ENCODE data around the gene CTNND1.
"Not testable (repeated sequence)": the region's sequence is repeated elsewhere in the genome, so short reads cannot be mapped to it uniquely, and the experiment has no call there.

The CTNND1 gene

DNA sequence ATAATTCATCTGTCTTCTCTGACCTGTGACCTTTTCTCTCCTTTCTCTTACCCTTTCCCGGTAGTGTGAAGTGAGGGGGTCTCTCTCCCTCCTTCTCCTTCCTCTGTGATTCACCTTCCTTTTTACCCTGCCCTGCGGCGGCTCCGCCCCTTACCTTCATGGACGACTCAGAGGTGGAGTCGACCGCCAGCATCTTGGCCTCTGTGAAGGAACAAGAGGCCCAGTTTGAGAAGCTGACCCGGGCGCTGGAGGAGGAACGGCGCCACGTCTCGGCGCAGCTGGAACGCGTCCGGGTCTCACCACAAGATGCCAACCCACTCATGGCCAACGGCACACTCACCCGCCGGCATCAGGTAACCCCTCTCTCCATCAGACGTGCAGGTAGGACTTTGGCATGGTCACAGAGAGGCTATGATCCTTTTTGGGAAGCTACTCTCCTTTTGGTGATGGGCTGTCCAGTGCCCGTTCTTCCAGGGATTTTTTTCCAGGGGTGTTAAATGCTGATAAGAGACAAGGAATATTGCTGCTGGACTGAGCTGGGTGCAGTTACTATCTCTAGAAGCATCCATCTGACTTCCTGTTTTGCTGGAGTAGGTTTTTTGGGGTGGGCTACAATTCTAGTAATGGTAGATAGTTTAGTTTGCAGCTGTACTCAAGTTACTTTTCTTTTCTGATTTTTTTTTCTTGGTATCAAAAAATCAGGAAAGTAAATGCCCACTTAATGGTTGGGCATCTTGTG is 29.9 kb downstream of the CTNND1 start:
- DNase-seq (ENCODE audit: low read depth in 2 of 2): no peak

DNA sequence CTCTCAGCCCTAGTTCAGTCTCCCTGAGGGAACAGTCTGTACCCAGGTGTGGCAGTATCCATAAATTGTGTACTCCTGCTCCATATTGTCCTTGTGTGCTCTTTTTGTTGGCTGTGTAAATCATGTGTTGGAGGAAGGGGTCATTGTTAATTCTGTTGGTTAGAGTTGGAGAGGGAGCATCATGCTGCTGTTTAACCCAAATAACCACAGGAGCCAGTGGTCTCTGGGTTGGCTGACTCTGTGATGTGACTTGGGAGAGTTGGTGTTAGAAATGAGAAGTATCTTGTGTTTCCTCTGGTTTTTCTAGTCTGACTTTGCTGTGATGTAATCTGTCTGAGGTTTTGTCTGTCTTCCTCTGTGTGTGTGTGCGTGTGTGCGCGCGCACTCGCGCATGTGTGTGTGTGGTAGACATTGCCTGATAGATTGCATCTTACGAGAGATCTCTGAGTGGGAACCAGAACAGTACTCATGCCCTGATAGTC is 30.5 kb downstream of the CTNND1 start:
- DNase-seq (ENCODE audit: low read depth in 2 of 2): peak; percentile 79 to 80

DNA sequence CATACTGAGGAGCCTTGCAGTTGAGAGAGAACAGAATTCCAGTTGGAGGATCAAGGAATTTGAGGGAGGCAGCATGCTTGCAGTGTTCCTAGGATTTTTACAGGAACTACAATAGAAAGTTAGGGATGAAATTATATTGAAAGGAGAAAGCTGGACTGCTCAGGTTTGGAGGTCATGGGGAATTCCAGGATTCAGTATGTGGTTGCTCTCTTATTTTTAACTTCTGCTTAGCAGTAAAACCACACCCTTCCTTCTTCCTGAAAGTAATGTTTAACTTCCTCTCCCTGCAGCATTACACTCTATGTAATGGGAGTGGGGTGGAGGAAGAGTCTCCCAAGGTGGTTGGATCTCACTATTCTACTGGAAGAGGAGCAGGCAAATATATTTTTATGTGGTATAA is 31.3 kb downstream of the CTNND1 start:
- DNase-seq (ENCODE audit: low read depth in 2 of 2): no peak

DNA sequence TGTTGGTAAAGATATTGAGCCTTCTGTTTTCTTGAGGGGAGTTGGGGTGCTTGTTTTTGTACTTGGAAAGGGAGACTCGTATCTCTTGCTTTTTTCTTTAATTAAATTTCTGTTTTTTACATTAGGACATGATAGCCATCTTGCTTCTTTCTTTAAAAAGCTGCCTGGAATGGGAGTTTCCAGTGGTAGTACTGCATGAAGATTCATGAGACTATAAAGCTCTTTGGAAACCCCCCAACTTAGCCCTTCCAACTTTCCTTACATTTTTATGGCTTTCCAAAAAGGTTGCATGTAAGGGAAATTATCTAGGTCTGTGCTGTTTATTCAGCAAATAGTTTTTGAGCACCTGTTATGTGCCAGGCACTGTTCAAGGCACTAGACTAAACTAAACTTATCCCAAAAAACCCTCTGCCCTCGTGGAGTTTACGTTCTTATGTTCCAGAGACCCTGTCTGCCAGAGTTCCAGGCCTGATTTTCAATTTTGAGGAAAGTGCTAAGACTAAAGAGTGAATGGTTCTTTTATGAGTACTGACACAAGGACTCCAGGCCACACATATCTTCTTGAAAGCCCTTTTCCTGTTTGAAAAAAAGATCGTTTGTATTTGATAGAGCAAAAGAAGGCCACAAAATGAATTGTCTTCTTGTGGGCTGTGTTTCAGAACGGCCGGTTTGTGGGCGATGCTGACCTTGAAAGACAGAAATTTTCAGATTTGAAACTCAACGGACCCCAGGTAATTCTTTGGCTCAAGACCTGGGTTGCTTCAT is 31.9 kb downstream of the CTNND1 start:
- no peak for DNase-seq (ENCODE audit: low read depth in 2 of 2)

DNA sequence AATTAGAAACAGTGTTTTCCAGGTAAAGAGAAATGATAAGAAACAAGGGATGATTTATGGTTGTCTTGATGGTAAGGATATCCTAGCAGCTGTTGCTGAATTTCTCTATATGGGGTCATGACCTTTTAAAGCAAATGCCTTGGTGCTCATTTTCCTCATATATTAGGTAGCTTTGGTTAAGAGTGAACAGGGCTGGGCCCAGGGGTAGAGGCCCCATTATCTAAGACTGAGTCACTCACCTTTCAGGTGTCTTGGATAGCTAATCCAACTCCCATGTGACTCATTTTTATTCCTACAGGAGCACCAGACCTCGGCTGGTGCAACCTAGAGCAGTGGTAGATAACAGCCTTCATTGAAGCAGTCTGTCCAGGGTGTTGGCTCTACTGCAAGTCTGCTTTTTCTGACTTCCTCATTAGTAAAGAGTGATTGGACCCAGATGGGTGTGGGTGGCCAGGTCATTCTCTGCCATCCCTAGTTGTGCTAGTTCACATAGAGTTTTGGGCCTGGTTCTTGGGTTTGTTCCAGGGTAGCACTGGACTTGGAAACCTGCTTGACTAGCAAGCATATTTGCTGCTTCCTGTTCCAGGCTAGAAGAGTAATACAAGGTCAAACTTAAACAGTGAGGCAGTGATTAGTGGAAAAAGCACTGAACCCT is 37.4 kb downstream of the CTNND1 start:
- no peak for DNase-seq (ENCODE audit: low read depth in 2 of 2)

DNA sequence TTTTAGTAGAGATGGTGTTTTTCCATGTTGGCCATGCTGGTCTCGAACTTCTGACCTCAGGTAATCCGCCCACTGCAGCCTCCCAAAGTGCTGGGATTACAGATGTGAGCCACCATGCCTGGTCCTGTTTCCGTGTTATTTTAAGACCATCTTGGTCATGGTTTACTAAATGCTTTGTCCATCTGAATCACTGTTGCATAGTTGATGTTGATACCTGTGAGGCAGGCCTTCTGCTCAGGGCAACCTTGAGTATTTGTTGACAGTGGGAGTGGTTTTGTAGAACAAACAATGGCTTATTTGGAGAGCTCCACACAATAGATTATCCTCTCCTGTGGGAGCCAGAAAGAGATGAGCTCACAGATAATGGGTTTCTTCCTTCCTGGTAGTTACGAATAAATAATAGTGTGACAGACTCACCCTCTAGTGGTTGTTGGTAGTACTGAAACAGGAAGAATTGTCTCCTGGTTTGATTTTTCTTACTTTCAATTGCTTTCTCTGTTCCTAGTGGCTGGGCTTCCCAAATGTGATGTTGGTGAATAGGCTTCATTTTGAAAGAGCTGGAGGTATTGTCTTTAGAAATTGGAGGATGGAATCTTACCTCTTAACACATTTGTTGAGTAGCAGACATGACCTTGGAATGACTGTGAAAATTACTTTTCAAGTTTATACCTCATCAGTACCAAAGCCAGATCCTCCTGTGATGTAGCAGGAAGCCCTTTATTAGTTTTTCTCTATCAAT is 39.0 kb downstream of the CTNND1 start:
- DNase-seq (ENCODE audit: low read depth in 2 of 2): no peak

DNA sequence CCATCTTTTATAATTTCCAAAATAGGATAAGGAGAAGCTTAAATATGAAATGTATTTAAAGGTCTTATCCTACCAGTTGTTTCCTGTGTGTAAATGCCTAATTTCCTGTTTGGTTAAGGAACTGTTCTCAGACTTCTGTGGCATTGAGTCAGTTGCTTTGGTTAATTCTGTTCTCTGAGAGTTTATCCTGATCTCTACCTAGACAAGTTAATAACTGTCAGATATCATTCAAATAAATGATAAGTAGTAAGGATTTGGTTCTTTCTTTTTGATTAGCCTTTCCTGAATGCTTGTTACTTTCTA is 39.5 kb downstream of the CTNND1 start:
- no peak for DNase-seq (ENCODE audit: low read depth in 2 of 2)

DNA sequence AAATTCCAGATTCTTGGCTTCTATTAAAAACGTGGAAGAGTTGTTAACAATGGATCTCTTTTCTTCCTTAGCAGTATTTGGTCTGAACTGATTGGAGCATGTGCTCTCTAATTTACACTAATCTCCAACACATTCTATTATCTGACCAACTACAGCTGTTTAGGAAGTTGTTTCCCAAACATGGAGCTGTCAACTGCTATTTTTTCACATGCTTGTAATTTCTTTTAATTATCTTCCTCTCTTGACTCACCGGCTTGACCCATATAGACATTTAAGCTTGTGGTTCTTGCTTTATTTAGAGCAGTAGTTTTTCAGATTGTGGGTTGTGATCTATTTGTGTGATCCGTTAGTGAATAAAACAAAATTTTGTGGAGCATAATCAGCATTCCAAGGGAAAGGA is 40.8 kb downstream of the CTNND1 start:
- no peak for DNase-seq (ENCODE audit: low read depth in 2 of 2)

DNA sequence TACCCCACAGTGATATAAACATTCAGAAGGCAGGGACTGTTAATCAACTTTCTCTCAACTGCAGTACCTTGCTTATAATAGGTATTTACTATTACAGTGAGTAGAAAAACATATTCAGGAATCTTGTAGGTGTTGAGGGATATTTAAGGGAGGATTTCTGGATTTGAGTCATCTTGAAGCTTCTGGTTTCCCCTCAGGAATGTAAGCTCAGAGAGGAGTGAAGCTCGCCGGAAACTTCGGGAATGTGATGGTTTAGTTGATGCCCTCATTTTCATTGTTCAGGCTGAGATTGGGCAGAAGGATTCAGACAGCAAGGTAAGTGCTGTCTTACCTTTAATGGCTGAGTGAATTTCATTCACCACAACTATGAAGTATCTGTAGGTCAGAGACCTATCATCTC is 42.9 kb downstream of the CTNND1 start:
- no peak for DNase-seq (ENCODE audit: low read depth in 2 of 2)

DNA sequence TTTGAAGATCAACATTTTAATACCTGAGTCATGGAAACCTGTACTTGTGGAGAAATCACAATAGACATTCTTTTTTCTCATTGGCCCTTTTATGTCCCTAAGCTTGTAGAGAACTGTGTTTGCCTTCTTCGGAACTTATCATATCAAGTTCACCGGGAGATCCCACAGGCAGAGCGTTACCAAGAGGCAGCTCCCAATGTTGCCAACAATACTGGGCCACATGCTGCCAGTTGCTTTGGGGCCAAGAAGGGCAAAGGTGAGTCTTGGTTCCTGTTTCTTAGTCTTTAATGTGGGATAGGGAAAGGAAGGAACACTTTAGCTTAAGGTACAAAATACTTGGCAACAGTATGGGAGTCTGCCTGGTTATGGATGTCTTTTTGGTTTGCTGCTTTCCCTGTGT is 44.2 kb downstream of the CTNND1 start:
- no peak for DNase-seq (ENCODE audit: low read depth in 2 of 2)

DNA sequence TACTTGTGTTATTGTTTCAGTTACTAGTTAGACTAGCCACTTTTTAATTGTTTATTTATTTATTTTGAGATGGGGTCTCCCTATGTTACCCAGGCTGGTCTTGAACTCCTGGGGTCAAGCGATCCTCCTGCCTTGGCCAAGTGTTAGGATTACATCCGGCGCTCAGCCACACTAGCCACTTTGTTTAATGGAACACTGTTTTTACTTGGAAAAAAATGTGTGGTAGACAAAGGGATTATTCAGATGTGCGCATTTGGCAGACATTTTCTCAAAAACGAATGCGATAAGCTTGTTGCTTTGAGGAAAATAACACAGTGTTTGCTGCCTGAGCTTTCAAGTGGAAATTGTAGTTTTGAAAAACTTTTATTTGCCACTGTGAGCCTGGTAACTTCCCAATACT is 51.0 kb downstream of the CTNND1 start:
- no peak for DNase-seq (ENCODE audit: low read depth in 2 of 2)

DNA sequence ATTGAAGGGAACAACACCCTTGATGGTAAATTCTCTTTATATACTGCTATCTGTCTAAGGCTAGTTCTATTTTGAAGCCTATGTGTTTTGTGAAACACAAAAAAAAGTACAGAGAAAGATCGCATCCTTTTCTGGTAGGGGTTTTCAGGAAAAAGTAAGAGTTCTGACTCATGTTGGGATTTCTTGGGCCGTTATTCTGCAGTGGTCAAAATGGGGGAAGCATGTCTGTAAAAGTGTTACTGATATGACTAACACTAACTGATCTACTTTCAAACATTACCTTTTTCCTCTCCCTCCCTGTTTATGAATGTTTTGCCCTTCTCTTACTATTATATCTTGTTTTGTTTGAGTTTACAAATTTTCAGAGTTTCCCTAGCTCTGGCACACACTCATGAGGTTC is 53.9 kb downstream of the CTNND1 start:
- DNase-seq (ENCODE audit: low read depth in 2 of 2): no peak

DNA sequence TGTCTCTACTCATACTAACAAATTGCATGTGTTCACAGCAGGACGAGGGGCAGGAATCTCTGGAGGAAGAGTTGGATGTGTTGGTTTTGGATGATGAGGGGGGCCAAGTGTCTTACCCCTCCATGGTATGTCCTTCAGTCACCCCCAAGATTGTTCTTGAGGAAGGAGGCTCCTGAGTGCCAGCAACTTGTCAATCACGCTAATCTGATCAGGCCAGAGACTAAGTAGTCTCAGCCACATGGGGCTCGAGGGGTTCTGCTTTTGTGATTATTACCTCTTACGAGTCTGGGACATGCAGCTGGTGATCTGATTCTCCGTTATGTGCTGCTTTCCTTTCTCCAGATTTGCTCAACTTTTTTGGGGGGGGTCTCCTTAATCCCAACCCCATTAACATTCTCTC is 54.3 kb downstream of the CTNND1 start:
- DNase-seq (ENCODE audit: low read depth in 2 of 2): no peak

DNA sequence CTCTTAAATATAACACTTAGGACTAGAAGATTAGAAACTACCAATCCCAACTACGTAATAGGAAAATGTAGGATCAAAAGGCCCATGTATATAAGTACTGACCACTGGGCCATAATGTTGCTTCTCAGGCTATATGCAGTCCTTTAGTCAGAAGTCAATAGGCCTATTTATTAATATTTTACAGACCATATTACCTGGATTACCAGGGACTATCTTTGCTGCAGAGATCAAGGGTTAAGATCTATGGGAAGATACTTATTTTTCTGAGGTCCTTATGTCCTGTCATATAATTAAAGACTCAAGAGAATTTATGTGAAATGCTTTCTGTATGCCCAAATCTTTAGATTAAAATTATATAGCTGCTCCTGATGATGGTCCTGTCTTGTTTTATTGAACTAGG is 57.2 kb downstream of the CTNND1 start:
- DNase-seq (ENCODE audit: low read depth in 2 of 2): no peak

DNA sequence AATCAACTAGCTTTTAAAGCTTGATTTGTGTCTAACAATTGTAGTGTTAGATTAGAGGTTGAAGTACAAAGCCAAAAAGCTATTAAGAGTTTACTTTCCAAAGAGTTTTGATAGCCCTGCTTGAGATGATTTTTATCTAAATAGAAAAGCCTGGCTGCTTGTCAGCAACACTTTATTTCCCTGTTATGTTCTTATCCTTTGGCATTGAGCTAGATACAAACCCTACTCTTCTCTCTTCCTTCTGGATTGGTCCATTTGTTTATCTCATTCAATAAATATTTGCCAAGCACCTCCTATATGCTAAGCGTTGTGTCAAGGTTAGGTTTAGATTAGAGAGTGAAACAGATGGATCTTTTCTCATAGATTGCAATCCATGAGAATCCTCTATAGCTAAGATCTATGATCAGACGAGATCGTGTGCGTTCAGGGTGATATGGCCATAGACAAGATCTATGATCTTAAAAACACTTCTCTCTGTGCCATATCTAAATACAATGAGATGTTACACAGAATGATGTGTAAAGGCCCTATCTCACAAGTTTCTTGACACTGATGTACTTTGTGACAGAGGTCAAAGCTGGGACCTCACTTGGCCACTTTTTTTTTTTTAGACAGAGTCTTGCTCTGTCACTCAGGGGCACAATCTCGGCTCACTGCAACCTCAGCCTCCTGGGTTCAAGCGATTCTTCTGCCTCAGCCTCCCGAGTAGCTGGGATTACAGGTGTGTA is 57.8 kb downstream of the CTNND1 start:
- no peak for DNase-seq (ENCODE audit: low read depth in 2 of 2)

DNA sequence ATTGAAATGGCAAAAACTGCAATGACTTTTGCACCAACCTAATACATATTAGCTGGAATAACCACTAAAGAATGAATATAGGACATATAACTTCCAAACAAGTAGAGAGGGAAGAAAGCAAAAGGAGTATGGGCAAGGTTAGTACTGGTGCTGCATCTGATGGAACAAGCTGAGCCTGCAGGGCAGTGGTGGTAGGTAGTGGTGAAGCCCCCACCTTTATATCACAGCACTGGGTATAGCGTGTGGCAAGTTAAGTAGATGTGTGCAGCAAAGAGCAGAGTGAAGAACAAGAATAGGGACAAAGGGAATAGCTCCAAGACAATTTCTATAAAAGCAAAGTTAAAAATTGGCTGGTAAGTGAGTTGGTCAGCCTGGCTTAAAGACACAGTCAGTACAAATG is 62.3 kb downstream of the CTNND1 start:
- no peak for DNase-seq (ENCODE audit: low read depth in 2 of 2)

DNA sequence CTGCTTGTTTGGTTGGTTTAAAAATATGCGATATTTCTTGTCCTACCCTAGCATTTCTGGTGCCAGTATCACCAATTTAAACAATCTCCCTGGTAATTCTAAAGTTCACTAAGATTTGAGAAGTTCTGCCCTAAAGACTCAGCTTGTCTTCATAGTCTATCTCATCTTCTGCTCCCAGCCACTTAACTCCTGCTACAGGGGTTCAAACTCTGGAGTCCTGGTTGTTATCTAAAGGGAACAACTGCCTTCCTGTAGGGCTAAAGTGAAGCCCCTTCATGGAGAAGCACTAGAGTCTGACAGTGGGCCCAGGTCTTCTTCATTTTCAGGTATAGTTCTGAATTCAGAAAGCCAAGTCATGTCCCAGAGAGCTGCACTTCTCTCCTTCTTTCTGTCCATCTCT is 73.2 kb downstream of the CTNND1 start:
- no peak for DNase-seq (ENCODE audit: low read depth in 2 of 2)

DNA sequence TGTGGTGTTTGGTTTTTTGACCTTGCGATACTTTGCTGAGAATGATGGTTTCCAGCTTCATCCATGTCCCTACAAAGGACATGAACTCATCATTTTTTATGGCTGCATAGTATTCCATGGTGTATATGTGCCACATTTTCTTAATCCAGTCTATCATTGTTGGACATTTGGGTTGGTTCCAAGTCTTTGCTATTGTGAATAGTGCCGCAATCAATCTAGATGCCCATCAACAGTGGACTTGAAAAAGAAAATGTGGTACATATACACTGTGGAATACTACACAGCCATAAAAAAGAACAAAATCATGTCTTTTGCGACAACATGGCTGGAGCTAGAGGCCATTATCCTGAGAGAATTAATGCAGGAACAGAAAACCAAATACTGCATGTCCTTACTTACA is 77.0 kb downstream of the CTNND1 start:
- not testable (repeated sequence) for DNase-seq (ENCODE audit: low read depth in 2 of 2)

DNA sequence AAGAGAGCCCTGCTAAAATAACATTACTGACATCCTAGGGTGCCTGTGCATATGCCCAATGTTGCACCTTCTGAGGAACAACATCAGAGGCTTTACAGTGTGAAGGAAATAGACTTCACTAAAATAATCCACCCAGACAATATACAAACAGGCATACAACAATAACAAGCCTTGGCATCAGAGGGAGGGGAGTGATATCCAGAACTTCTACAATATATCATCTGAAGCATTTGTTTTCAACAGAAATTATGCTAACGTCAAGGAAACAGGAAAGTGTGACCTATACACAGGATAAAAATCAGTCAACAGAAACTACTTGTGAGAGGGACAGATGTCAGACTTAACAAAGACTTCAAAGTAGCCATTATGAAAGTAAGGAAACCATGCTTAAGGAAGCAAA is 81.3 kb downstream of the CTNND1 start:
- DNase-seq (ENCODE audit: low read depth in 2 of 2): no peak

DNA sequence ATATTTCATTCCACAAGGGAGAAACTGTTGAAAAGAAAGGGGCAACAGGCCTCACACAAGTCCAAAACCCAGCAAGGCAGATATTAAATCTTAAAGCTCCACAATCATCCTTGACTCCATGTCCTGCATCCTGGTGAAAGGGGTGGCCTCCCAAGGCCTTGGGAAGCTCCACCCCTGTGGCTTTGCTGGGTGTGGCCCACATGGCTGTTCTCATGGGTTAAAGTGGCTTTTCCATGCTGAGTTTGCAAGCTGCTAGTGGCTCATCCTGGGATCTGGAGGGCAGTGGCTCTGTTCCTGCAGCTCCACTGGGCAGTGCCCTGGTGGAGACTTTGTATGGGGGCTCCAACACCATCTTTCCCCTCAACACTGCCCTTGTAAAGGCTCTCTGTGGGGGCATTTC is 106.4 kb downstream of the CTNND1 start:
- DNase-seq (ENCODE audit: low read depth in 2 of 2): no peak

DNA sequence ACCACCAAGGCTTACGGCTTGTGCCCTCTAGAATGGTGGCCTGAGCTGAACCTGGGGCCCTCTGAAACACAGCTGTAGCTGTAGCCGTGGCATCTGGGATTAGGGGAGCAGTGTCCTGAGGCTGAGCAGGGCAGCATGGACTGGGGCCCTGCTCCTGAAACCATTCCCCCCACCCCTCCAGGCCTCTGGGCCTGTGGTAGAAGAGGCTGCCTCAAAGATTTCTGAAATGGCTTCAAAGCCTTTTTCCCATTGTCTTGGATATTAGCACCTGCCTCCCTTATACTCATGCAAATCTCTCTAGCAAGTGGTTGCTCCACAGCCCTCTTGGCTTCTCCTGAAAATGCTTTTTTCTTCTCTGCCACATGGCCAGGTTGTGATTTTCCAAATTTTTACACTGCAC is 106.9 kb downstream of the CTNND1 start:
- DNase-seq (ENCODE audit: low read depth in 2 of 2): no peak
